GM06990 (cell line): Measurements from ENCODE around the gene SLX4IP.

Experiments used
- DNase-seq: peaks from one replicate; pipeline ENCODE4 v3.0.0-alpha.2; 2011; ENCODE audit not compliant: insufficient read length; ENCODE audit errors: extremely low read depth
- H3K27me3 ChIP-seq: replicated peaks from 2 replicates; pipeline ENCODE4 v1.6.0; 2011; ENCODE audit warnings: low read length; ENCODE audit not compliant: control insufficient read depth, insufficient read depth
- H3K36me3 ChIP-seq: 2 replicates; pipeline ENCODE4 v1.5.1; 2011; ENCODE audit warnings: low read length; ENCODE audit not compliant: control insufficient read depth, insufficient read depth
- H3K4me3 ChIP-seq: replicated peaks from 2 replicates; pipeline ENCODE4 v1.5.1; 2011; ENCODE audit warnings: low read depth, mild to moderate bottlenecking, control low read depth, low read length
- TF ChIP-seq, protein P1 (sequence below): IDR thresholded peaks from 2 replicates; pipeline ENCODE4 v1.5.1; 2011; ENCODE audit warnings: low read length, control low read depth, mild to moderate bottlenecking, inconsistent platforms; ENCODE audit not compliant: insufficient read depth, poor library complexity, severe bottlenecking

The SLX4IP gene

DNA sequence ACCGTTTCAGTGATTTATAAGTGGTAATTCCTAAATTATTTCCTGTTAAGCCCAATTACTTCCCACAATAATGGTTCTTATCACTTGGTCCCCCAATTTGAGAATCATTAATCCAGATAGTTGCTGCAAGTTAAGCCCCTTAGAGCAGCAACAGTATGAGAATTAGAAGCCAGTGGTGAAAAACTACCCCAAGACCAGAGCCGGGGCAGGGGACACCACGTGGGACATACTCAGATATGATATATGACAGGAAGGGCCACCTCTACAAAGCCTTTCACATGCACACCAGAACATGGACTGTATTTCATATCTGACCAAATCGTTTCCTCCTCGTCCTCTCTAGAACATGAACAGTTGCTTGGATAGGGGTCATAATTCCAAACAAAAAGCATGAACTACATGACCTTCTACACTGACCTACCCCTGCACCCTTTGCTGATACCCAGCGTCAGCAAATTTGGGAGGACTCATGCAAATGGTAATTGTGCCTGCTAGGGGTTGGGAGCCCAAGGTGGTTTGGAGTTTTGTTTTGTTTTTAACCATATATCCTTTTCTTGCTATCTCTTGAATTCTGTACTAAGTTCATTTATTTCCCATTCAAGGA is 234.8 kb downstream of the SLX4IP start:
- H3K27me3 ChIP-seq, result no peaks in the 10 kb centered on the region; the same call in 1 of the 2 replicates
- TF ChIP-seq, protein P1, sequence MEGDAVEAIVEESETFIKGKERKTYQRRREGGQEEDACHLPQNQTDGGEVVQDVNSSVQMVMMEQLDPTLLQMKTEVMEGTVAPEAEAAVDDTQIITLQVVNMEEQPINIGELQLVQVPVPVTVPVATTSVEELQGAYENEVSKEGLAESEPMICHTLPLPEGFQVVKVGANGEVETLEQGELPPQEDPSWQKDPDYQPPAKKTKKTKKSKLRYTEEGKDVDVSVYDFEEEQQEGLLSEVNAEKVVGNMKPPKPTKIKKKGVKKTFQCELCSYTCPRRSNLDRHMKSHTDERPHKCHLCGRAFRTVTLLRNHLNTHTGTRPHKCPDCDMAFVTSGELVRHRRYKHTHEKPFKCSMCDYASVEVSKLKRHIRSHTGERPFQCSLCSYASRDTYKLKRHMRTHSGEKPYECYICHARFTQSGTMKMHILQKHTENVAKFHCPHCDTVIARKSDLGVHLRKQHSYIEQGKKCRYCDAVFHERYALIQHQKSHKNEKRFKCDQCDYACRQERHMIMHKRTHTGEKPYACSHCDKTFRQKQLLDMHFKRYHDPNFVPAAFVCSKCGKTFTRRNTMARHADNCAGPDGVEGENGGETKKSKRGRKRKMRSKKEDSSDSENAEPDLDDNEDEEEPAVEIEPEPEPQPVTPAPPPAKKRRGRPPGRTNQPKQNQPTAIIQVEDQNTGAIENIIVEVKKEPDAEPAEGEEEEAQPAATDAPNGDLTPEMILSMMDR, result no peak
- H3K4me3 ChIP-seq, result peak overlapping the region; percentile 23
- H3K36me3 ChIP-seq, result no peaks in the 10 kb centered on the region
- DNase-seq, result no peak

DNA sequence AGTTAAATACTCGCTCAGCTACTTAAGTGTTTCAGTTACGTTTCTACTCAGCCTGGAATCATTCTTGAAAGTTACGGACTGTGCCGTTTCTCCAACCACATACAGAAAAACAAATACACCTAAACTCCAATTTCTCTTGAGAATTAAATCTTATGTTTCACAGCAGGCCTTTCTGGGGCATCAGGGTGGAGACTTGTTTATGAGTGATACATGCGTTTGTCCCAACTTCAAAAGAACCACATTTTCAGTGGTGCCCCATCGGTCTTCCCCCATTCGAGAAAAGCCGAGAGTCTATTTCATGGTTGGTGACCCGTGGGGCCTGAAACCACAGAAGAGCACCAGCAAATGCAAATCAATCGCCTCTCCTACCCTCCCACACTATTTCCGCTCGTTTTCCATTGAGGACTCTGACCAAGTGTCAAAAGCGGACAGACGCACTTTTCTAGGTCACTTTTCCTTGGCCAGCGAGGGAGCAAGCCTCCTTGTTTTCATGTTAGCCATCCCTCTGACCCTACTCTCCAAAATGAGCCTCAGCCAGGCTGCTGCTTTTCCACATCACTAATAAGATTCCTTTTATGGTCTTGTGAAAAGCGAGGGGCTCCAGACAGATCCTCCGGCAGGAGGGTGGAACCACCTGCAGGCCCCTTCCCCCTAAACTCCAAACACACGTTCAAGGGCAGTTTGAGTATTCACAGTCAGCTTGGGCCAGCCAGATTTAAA is 235.6 kb downstream of the SLX4IP start:
- no peaks in the 10 kb centered on the region; the same call in 1 of the 2 replicates for H3K27me3 ChIP-seq
- H3K36me3 ChIP-seq, result no peaks in the 10 kb centered on the region
- peak; percentile 55 for DNase-seq
- TF ChIP-seq, protein P1, result no peak
- H3K4me3 ChIP-seq, result peak overlapping the region; percentile 40

DNA sequence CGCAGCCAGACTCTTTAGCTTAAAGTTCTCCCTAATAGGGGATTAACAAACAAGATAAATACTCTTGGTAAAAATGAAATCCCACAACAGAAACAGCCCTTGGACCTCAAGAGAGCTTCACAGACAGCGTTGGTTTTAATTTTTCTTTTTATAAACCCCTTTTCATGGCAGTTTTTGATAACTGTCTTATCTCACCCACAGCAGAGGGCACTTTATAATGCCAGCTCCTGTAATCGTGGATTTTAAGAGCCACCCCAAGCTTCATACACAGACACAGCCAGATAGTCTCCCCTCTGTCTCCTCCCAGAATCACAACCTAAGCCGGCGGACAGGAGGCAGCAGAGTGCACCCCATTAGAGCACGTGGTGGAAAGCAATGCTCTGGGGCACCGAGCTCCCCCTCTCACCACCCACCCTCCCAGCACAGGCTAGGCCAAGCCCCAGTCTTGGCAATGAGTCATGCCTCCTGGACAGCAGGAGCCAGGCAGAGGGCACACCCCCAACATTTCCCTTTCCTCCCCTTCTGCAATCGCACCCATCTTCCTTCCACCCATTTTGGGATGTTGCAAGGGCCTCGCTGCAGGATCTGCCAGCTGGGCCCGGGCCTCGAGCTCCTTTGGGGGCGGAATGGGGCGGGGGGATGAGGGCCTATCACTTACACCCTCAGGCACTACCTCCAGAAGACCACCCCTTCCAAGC is 236.3 kb downstream of the SLX4IP start:
- Histone ChIP-seq H3K4me3 (peak overlapping the region; percentile 55), H3K27me3 (no peaks in the 10 kb centered on the region; the same call in 1 of the 2 replicates), H3K36me3 (no peaks in the 10 kb centered on the region)
- peak; percentile 47 for DNase-seq
- TF ChIP-seq, protein P1, result peak; percentile 56

DNA sequence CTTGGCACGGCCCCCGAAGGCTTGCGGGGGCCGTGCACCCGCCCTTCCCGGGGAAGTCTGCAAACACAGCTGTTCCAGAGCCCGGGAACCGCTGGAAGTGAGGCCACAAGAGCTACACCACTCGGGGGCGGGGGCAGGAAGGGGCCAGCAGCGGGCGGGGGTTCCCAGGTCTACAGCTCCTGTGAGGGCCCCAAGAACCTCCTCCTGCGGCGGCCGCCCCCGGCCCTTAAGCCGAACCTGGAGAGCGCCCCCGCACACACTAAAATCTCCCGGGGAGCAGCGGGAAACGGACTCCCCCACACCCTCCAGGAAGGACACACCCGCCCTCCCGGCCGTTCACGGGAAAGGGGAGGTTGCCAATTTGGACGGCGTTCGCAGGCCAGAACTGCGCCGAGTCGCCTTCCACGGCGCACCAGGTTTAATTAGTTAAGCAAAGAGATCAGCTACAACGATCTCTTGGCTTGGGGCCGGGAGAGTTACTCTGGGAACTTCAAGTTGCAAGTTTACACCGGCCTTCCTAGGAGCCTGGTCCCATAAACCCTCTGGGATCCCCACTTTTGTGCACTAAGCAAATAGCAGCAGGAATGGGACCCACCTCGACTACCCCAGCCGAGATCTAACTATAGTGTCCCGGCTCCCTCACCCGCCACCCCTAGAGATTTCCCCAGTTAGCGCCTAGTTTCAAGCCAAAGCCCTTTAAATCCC is 237.0 kb downstream of the SLX4IP start:
- Histone ChIP-seq H3K36me3 (no peaks in the 10 kb centered on the region), H3K4me3 (peak overlapping the region; percentile 55), H3K27me3 (no peaks in the 10 kb centered on the region; the same call in 1 of the 2 replicates)
- DNase-seq, result peak; percentile 29
- TF ChIP-seq, protein P1, result no peak

DNA sequence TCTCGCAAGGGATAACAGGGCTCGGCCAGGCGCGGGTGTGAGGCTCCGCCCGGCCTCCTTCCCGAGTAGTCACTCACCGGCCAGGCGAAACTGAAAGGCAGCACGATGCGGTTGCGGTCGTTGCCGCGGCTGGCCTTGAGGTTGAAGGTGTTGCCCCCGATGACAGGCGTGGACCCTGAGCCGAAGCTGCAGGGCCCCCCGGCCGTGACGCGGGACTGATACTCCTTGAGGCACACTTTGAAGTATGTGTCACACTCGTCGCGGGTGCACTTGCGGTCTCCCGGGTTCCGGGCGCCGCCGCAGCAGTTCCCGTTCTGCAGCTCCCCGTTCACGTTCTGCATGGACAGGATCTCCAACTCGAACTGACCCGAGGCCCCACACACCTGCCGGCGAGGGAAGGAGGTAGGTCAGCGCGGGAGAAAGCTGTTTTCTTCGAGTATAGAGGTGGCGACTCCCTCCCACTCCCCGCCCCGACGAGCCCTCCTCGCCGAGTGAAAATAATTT is 237.6 kb downstream of the SLX4IP start:
- DNase-seq, result peak; percentile 77
- peak overlapping the region; percentile 55 for H3K4me3 ChIP-seq
- H3K36me3 ChIP-seq, result no peaks in the 10 kb centered on the region
- no peaks in the 10 kb centered on the region; the same call in 1 of the 2 replicates for H3K27me3 ChIP-seq
- TF ChIP-seq, protein P1, result no peak
